Stimulated activated CD4-positive, alpha-beta T cell treated with anti-CD3 and anti-CD28 coated beads, Interleukin-4, amount 100 ng/mL, for 24 hours (primary cell): ENCODE results near the gene TMEM240.
"Not testable (repeated sequence)": the region's sequence is repeated elsewhere in the genome, so short reads cannot be mapped to it uniquely, and the experiment has no call there.

Experiments
- DNase-seq: peaks from one replicate; pipeline ENCODE4 v3.0.0-alpha.2; 2020

TMEM240 gene

DNA sequence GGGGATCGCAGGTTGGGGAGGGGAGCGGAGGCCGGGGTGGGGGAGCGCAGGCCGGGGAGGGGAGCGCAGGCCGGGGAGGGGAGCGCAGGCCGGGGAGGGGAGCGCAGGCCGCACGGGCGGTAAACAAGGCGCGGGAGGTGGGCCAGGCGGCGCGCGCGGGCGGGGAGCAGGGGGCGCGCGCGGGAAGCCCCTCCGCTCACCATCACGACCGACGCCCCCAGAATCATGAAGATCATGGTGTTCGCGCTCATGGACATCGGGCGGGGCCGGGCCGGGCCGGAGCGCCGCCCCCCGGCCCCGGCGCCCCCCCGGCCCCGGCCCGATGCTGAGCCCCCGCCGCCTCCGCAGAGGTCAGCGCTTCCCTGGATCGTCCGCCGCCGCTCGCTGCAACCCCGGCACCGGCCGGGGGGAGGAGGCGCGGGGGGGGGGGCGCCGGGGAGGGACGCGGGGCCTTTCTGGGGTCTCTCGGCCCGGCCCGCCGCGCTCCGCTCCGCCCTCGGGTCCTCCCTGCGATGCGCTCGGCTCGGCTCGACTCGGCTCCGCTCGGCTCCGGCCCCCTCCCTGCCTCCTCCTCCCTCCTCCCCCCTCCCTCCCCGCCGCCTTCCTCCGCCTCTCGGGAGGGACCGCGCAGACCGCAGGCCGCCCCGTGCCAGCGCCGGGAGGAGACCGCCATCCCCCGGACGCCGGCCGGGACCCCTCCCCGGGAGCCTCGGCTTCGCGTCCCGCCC lies at the start of gene TMEM240:
TMEM240 (minus strand) TSS at position 535 of the 728 bp plus-strand sequence; CDS start at position 257, 278 bp downstream.
- DNase-seq = peak; percentile 57

- DNase-seq = no peak
Observed at GRCh38 chr1:1583347-1584010, 43.1 kb upstream of the TMEM240 start.

GRCh38 chr1:1582585-1583346 lies 42.3 kb upstream of the TMEM240 start:
- no peak for DNase-seq

- no peak for DNase-seq
Observed at GRCh38 chr1:1578371-1578940, 38.0 kb upstream of the TMEM240 start.

GRCh38 chr1:1577367-1578011 lies 37.1 kb upstream of the TMEM240 start:
- no peak for DNase-seq

DNA sequence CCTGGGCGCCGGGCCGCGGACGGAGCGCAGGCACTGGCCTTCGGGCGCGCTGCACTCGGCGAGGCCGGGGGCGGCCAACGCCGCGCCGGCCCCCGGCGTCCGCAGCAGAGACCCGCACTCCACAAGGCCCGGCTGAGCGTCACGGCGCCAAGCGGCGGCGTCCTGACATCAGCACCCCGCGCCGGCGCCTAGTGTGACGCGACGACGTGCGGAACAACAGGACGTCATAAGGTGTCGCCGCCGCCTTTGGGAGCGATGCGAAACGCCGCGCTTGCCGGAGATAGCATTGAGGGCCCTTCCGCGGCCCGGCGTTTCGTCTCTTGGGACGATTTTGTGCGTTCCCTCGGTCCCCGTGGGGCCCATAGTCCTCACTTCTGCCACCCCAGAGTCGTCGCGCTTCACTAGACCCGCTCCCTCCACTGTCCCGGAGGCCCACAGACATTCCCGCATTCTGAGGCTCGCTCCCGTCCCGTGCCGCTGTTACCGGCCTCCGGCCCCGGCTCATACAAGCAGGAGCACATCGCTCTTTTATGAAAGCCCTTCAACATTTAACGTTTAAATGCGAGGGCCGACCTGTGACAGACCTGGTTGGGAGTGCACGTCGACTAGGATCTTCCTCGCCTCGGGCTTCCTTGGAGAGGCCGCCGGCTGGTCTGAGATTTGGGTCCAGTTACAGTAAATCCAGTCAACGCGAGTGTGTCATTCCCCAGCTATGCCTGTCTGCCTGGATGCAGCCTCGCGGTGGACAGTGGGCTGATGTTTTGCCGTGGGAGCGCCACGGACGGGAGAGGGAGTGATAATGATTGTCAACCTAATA lies 34.5 kb upstream of the TMEM240 start, which contains the start of gene SSU72:
SSU72 (minus strand) TSS at position 143 of the 817 bp plus-strand sequence. CDS start 306 bp downstream, outside the sequence.
- peak; percentile 93 for DNase-seq

GRCh38 chr1:1573843-1574720 lies 33.7 kb upstream of the TMEM240 start:
- DNase-seq = peak; percentile 66

DNA sequence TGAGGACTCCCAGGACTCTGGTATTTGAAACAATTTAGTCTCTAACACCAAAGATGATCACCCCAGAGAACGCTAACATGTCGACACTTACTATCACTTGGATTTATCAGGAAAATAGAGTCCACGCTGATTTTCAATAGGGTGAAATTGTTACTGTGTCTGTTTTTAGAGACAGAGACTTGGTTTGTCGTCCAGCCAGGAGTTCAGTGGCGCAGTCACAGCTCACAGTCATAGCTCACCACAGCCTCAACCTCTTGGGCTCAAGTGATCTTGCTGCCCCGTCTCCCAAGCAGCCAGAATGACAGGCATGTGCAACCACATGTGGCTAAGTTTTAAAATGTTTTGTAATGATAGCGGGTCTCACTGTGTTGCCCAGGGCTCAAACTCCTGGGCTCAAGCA lies 28.9 kb upstream of the TMEM240 start:
- no peak for DNase-seq

GRCh38 chr1:1567891-1568291 lies 27.5 kb upstream of the TMEM240 start:
- DNase-seq = no peak

DNA sequence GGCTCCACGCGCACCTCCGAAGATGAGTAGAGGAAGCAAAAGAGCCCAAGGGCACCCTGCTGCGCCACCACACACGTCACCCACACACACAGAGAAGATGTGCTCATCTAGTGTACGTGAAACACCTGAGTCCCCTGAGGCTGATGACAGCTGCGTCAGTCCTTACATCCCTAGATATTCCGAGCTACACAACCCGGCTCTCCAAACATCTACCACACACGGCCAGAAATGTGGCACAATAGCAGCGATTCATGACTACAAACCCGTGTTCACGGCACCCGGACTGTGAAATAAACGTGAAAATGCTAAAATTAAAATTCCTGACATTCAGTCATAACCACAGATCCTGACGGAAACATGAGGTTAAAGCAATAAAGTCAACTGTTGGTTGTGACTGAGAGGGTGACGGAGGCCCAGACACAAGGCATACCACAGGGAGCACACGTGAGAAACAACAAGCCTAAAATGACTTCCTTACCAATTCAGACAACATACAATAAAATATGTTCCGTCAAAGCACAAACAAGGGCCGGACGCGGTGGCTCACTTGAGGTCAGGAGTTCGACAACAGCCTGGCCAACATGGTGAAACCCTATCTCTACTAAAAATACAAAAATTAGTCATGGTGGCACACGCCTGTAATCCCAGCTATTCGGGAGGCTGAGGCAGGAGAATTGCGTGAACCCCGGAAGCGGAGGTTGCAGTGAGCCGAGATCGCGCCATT lies 26.9 kb upstream of the TMEM240 start:
- DNase-seq = no peak

- DNase-seq = no peak
Observed at GRCh38 chr1:1565340-1565739, 24.9 kb upstream of the TMEM240 start.

- no peak for DNase-seq
Observed at GRCh38 chr1:1564268-1564667, 23.8 kb upstream of the TMEM240 start.

GRCh38 chr1:1563688-1564087 lies 23.3 kb upstream of the TMEM240 start:
- DNase-seq = no peak

GRCh38 chr1:1562556-1563195 lies 22.3 kb upstream of the TMEM240 start:
- DNase-seq = no peak

GRCh38 chr1:1561801-1562470 lies 21.5 kb upstream of the TMEM240 start:
- DNase-seq = no peak

- DNase-seq = no peak
Observed at GRCh38 chr1:1560178-1560577, 19.8 kb upstream of the TMEM240 start.

- DNase-seq = no peak
Observed at GRCh38 chr1:1559066-1559465, 18.6 kb upstream of the TMEM240 start.

- no peak for DNase-seq
Observed at GRCh38 chr1:1558591-1558990, 18.2 kb upstream of the TMEM240 start.

DNA sequence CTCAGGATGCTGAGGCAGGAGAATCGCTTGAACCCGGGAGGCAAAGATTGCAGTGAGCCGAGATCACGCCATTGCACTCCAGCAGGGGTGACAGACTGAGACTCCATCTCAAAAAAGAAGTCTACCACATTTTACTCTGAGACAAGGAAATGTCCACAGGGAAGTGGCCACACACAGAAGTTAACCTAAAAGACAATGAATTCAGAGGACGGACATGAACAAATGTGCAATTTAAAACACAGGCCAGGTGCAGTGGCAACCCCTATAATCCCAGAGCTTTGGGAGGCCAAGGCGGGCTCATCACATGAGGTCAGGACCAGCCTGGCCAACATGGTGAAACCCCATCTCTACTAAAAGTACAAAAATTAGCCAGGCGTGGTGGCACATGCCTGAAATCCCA lies 17.3 kb upstream of the TMEM240 start:
- DNase-seq = not testable (repeated sequence)
